Esophagus squamous epithelium (tissue), 4 donors: ENCODE measurements around the gene TPRG1.

Source experiments
- POLR2A ChIP-seq, 4 donors: fragments of 450-650 bp; IDR thresholded peaks; one replicate each; pipeline ENCODE4 v1.6.1; 2017; ENCODE audit warnings: antibody characterized with exemption in 4 of 4, mild to moderate bottlenecking in 4 of 4, moderate library complexity in 3 of 4
- TF ChIP-seq, protein P1 (sequence below), 6 experiments: fragments of 450-650 bp in 4 of 6; fragments of 200-600 bp in 2 of 6; sonication (generic) in 2 of 6; IDR thresholded peaks; one replicate each; pipeline ENCODE4 v1.5.1; 2016 to 2019; ENCODE audit warnings: antibody characterized with exemption in 6 of 6, mild to moderate bottlenecking in 4 of 6, moderate library complexity in 4 of 6

DNA sequence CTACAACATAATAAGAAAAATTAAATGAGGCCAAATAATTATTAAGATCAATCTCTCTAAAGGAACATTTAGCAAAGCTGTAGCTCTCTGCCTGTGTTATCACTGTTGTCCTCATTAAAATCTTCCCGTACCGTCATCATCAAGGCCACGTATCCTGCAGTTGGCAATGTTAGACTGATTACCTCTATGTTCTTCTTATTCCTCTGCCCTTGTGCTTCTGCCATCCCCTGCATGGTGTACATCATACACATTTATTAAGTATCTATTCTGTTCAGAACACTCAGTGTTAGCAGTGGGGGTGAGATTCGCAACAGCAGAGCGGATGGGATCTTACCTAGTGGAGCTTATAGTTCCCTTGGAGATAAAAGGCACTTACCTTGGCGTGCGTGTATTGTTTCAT lies 12.8 kb downstream of the TPRG1 start:
- TF ChIP-seq, protein P1, sequence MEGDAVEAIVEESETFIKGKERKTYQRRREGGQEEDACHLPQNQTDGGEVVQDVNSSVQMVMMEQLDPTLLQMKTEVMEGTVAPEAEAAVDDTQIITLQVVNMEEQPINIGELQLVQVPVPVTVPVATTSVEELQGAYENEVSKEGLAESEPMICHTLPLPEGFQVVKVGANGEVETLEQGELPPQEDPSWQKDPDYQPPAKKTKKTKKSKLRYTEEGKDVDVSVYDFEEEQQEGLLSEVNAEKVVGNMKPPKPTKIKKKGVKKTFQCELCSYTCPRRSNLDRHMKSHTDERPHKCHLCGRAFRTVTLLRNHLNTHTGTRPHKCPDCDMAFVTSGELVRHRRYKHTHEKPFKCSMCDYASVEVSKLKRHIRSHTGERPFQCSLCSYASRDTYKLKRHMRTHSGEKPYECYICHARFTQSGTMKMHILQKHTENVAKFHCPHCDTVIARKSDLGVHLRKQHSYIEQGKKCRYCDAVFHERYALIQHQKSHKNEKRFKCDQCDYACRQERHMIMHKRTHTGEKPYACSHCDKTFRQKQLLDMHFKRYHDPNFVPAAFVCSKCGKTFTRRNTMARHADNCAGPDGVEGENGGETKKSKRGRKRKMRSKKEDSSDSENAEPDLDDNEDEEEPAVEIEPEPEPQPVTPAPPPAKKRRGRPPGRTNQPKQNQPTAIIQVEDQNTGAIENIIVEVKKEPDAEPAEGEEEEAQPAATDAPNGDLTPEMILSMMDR (IDR thresholded peaks at IDR 0.05): no peak
- no peak for TF ChIP-seq POLR2A (IDR thresholded peaks at IDR 0.05)
